C4-2B (cell line): Measurements from ENCODE around the gene FOXP1.

ENCODE experiments used
- ZFX ChIP-seq: fragments of 450-650 bp; IDR thresholded peaks from 2 replicates; pipeline ENCODE4 v1.6.1; 2017
- TF ChIP-seq, protein P1 (sequence below): fragments of 450-650 bp; conservative IDR thresholded peaks from 2 replicates; pipeline ENCODE4 v1.5.1; 2017; ENCODE audit warnings: mild to moderate bottlenecking

DNA sequence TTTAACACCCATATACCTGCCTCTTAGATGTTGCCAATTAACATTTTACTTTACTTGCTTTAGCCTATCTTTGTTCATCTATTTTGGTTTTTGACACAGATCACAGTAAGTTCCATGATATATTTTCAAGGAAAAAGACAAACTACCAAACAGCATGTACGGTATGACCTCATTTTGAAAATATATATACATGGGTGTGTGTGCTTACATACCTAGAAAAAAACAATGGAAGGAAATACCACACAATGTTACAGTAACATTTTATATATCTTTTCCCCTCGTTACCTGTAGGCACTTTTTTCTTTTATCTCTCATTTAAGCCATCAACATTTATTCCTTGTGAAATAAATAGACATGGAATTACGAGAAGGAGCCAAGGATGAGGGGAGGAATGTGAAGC is 170.0 kb downstream of the FOXP1 start:
- TF ChIP-seq, protein P1, sequence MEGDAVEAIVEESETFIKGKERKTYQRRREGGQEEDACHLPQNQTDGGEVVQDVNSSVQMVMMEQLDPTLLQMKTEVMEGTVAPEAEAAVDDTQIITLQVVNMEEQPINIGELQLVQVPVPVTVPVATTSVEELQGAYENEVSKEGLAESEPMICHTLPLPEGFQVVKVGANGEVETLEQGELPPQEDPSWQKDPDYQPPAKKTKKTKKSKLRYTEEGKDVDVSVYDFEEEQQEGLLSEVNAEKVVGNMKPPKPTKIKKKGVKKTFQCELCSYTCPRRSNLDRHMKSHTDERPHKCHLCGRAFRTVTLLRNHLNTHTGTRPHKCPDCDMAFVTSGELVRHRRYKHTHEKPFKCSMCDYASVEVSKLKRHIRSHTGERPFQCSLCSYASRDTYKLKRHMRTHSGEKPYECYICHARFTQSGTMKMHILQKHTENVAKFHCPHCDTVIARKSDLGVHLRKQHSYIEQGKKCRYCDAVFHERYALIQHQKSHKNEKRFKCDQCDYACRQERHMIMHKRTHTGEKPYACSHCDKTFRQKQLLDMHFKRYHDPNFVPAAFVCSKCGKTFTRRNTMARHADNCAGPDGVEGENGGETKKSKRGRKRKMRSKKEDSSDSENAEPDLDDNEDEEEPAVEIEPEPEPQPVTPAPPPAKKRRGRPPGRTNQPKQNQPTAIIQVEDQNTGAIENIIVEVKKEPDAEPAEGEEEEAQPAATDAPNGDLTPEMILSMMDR: no peak
- no peak for TF ChIP-seq ZFX
